H1 (cell line): ENCODE results near the gene POLE4. TPM values are rescaled to one million over a fixed set of nuclear protein-coding genes. Genes with fewer than 3 reads are reported as not detected.

Source experiments
- CTCF ChIA-PET: fragments of 300-600 bp; sonication (Branson Sonifier 250); formaldehyde crosslinking; loops from one replicate; lab custom pipeline; 2021; ENCODE audit not compliant: partially characterized antibody; lab: Charles Lee
- POLR2A ChIA-PET: fragments of 300-600 bp; sonication (Branson Sonifier 250); formaldehyde crosslinking; loops from one replicate; lab custom pipeline; 2021; ENCODE audit warnings: inconsistent platforms; ENCODE audit not compliant: partially characterized antibody; lab: Charles Lee
- DNase-seq, 2 experiments: peaks; one replicate each; pipeline versions ENCODE4 v3.0.0 to v3.0.0-alpha.2; 2010 to 2022; ENCODE audit warnings: low spot score in 2 of 2, low read depth in 1 of 2, mixed read lengths in 1 of 2
- FAIRE-seq: peaks from 2 replicates; lab custom pipeline; 2011; peaks lifted over from hg19 to GRCh38; lab: Jason Lieb, UNC
- H2AFZ ChIP-seq: 2 replicates; pipeline ENCODE4 v1.8.1; 2012; ENCODE audit warnings: low read length, inconsistent platforms
- H2AK5ac ChIP-seq: 2 replicates; pipeline ENCODE4 v1.6.1; 2013; ENCODE audit warnings: low read depth, low read length
- H2BK120ac ChIP-seq: replicated peaks from 2 replicates; pipeline ENCODE3; 2013; ENCODE audit warnings: low read depth, low read length, inconsistent platforms
- H2BK12ac ChIP-seq: 2 replicates; pipeline ENCODE4 v1.6.1; 2013; ENCODE audit warnings: low read depth, low read length
- H2BK15ac ChIP-seq: 2 replicates; pipeline ENCODE4 v1.6.1; 2013; ENCODE audit warnings: low read length
- H2BK20ac ChIP-seq: 2 replicates; pipeline ENCODE4 v1.6.1; 2013; ENCODE audit warnings: low read length
- H2BK5ac ChIP-seq: 2 replicates; pipeline ENCODE4 v1.6.1; 2013; ENCODE audit warnings: low read depth, low read length
- H3K14ac ChIP-seq: 2 replicates; pipeline ENCODE4 v1.6.1; 2013; ENCODE audit warnings: inconsistent platforms; ENCODE audit not compliant: insufficient read length
- H3K18ac ChIP-seq: 2 replicates; pipeline ENCODE4 v1.6.1; 2013; ENCODE audit warnings: low read length; ENCODE audit errors: extremely low read depth
- H3K23ac ChIP-seq: 2 replicates; pipeline ENCODE4 v1.6.1; 2013; ENCODE audit warnings: inconsistent platforms; ENCODE audit not compliant: insufficient read length
- H3K23me2 ChIP-seq: 2 replicates; pipeline ENCODE4 v1.6.1; 2013; ENCODE audit warnings: low read depth, low read length
- H3K27ac ChIP-seq: 2 replicates; pipeline ENCODE4 v1.6.1; 2011; ENCODE audit warnings: low read depth, low read length, inconsistent platforms
- H3K27me3 ChIP-seq, 4 experiments: replicated peaks in 1 of 4; 1 replicate in 1 of 4; 2 replicates in 3 of 4; pipeline versions ENCODE4 v1.6.1 to v1.8.1; 2011 to 2013; ENCODE audit warnings: low read length in 3 of 4, mild to moderate bottlenecking in 3 of 4, inconsistent platforms in 2 of 4, mixed read lengths in 2 of 4, moderate library complexity in 1 of 4; ENCODE audit not compliant: control insufficient read depth in 3 of 4, insufficient read depth in 3 of 4; ENCODE audit errors: extremely low read depth in 1 of 4
- H3K36me3 ChIP-seq, 4 experiments: 2 replicates each; pipeline versions ENCODE4 v1.6.1 to v1.8.1; 2011 to 2013; ENCODE audit warnings: mild to moderate bottlenecking in 4 of 4, low read length in 3 of 4, moderate library complexity in 2 of 4, control low read depth in 1 of 4, inconsistent platforms in 1 of 4; ENCODE audit not compliant: insufficient read depth in 4 of 4, control insufficient read depth in 2 of 4
- H3K4ac ChIP-seq: replicated peaks from 2 replicates; pipeline ENCODE3; 2013; ENCODE audit warnings: low read length, low read depth, mixed read lengths, inconsistent platforms; ENCODE audit not compliant: insufficient read length
- H3K4me1 ChIP-seq, 4 experiments: replicated peaks in 1 of 4; 1 replicate in 1 of 4; 2 replicates in 3 of 4; pipeline versions ENCODE4 v1.6.1 to v1.8.1; 2011 to 2013; ENCODE audit warnings: low read length in 3 of 4, inconsistent platforms in 2 of 4, mixed read lengths in 1 of 4; ENCODE audit not compliant: insufficient read depth in 4 of 4, control insufficient read depth in 3 of 4
- H3K4me2 ChIP-seq, 2 experiments: 2 replicates each; pipeline versions ENCODE4 v1.6.1 to v1.8.1; 2011 to 2013; ENCODE audit warnings: low read depth in 2 of 2, low read length in 2 of 2, control low read depth in 1 of 2, inconsistent platforms in 1 of 2, mild to moderate bottlenecking in 1 of 2; ENCODE audit not compliant: insufficient read depth in 1 of 2
- H3K4me3 ChIP-seq, 4 experiments: fragments of 200-600, 300-600 bp in 1 of 4; sonication (generic), shearing (Covaris generic), sonication (Bioruptor Twin) in 1 of 4; 2 replicates each; pipeline versions ENCODE4 v1.5.1 to v1.8.1; 2011 to 2016; ENCODE audit warnings: low read length in 4 of 4, low read depth in 3 of 4, control low read depth in 2 of 4, inconsistent platforms in 2 of 4, mild to moderate bottlenecking in 2 of 4, mixed read lengths in 1 of 4, moderate library complexity in 1 of 4; ENCODE audit not compliant: insufficient read depth in 2 of 4; ENCODE audit errors: extremely low read depth in 1 of 4
- H3K56ac ChIP-seq: replicated peaks from 2 replicates; pipeline ENCODE3; 2013; ENCODE audit warnings: low read depth, mild to moderate bottlenecking, mixed read lengths, low read length, inconsistent platforms; ENCODE audit not compliant: insufficient read length
- H3K79me1 ChIP-seq: 2 replicates; pipeline ENCODE4 v1.6.1; 2013; ENCODE audit warnings: low read depth, low read length, control low read depth
- H3K79me2 ChIP-seq, 2 experiments: 2 replicates each; pipeline versions ENCODE4 v1.6.1 to v1.8.1; 2012 to 2013; ENCODE audit warnings: low read length in 2 of 2, mild to moderate bottlenecking in 2 of 2, inconsistent platforms in 1 of 2; ENCODE audit not compliant: insufficient read depth in 2 of 2, control insufficient read depth in 1 of 2
- H3K9ac ChIP-seq, 4 experiments: replicated peaks in 1 of 4; 1 replicate in 1 of 4; 2 replicates in 3 of 4; pipeline versions ENCODE4 v1.6.1 to v1.8.1; 2011 to 2013; ENCODE audit warnings: low read depth in 3 of 4, low read length in 3 of 4, control low read depth in 2 of 4, mild to moderate bottlenecking in 2 of 4, moderate library complexity in 2 of 4, inconsistent platforms in 1 of 4; ENCODE audit errors: extremely low read depth in 1 of 4
- H3K9me3 ChIP-seq, 2 experiments: 2 replicates each; pipeline versions ENCODE4 v1.6.1 to v1.8.1; 2012 to 2013; ENCODE audit warnings: mild to moderate bottlenecking in 2 of 2, moderate library complexity in 2 of 2, control low read depth in 1 of 2, inconsistent platforms in 1 of 2, low read depth in 1 of 2, low read length in 1 of 2, mixed read lengths in 1 of 2; ENCODE audit not compliant: insufficient read depth in 2 of 2
- H4K20me1 ChIP-seq, 2 experiments: replicated peaks in 1 of 2; 2 replicates each; pipeline versions ENCODE3 to v1.8.1; 2011 to 2013; ENCODE audit warnings: inconsistent platforms in 2 of 2, low read length in 2 of 2, mild to moderate bottlenecking in 1 of 2; ENCODE audit not compliant: insufficient read depth in 2 of 2, control insufficient read depth in 1 of 2
- H4K5ac ChIP-seq: 2 replicates; pipeline ENCODE4 v1.6.1; 2013; ENCODE audit warnings: low read length, low read depth, mixed read lengths, inconsistent platforms; ENCODE audit not compliant: insufficient read length
- H4K8ac ChIP-seq: 2 replicates; pipeline ENCODE4 v1.8.0; 2013; ENCODE audit warnings: mild to moderate bottlenecking, moderate library complexity, low read length, inconsistent platforms; ENCODE audit not compliant: insufficient read depth; ENCODE audit errors: extremely low read depth
- H4K91ac ChIP-seq: replicated peaks from 2 replicates; pipeline ENCODE3; 2013; ENCODE audit warnings: low read length, mixed read lengths, inconsistent platforms; ENCODE audit not compliant: insufficient read length
- CTBP2 ChIP-seq: IDR thresholded peaks from 2 replicates; pipeline ENCODE4 v1.7.0; 2011; ENCODE audit warnings: borderline replicate concordance, mild to moderate bottlenecking, moderate library complexity, mixed read lengths, low read length; ENCODE audit not compliant: insufficient read depth, insufficient read length
- GABPA ChIP-seq: IDR thresholded peaks from 2 replicates; pipeline ENCODE4 v1.6.1; 2011; ENCODE audit warnings: mild to moderate bottlenecking, low read length, moderate library complexity, borderline replicate concordance; ENCODE audit not compliant: insufficient read depth
- JUN ChIP-seq: IDR thresholded peaks from 2 replicates; pipeline ENCODE4 v1.6.1; 2011; ENCODE audit warnings: low read depth, mild to moderate bottlenecking, improper control_type of control experiment, low read length
- JUND ChIP-seq: IDR thresholded peaks from 2 replicates; pipeline ENCODE4 v1.6.1; 2011; ENCODE audit warnings: mild to moderate bottlenecking, improper control_type of control experiment, low read length
- NANOG ChIP-seq: IDR thresholded peaks from 2 replicates; pipeline ENCODE4 v1.6.1; 2011; ENCODE audit warnings: low read length, low read depth, mild to moderate bottlenecking, inconsistent platforms; ENCODE audit not compliant: insufficient read depth, poor library complexity, severe bottlenecking
- NRF1 ChIP-seq: IDR thresholded peaks from 2 replicates; pipeline ENCODE4 v1.6.1; 2011; ENCODE audit warnings: mild to moderate bottlenecking, low read depth, low read length, improper control_type of control experiment
- POLR2A ChIP-seq, 2 experiments: IDR thresholded peaks; 1 replicate in 1 of 2; 2 replicates in 1 of 2; pipeline ENCODE4 v1.6.1; 2011; ENCODE audit warnings: low read depth in 2 of 2, low read length in 2 of 2, mild to moderate bottlenecking in 2 of 2; ENCODE audit errors: control extremely low read depth in 1 of 2
- RBBP5 ChIP-seq: IDR thresholded peaks from 2 replicates; pipeline ENCODE4 v1.7.1; 2012; ENCODE audit warnings: low read depth, mild to moderate bottlenecking, inconsistent platforms, low read length, moderate library complexity, borderline replicate concordance
- TEAD4 ChIP-seq: IDR thresholded peaks from 2 replicates; pipeline ENCODE4 v1.6.1; 2012; ENCODE audit warnings: low read depth, low read length, inconsistent platforms, mixed read lengths
- YY1 ChIP-seq: IDR thresholded peaks from 2 replicates; pipeline ENCODE4 v1.6.1; 2011; ENCODE audit warnings: low read depth, mild to moderate bottlenecking, low read length
- ZNF274 ChIP-seq: IDR thresholded peaks from 2 replicates; pipeline ENCODE4 v1.7.0; 2012; ENCODE audit warnings: low read length, borderline replicate concordance; ENCODE audit errors: extremely low read depth
- WGBS, 2 experiments: shearing (Covaris generic) in 1 of 2; methylation state at CpG; one replicate each; pipeline versions ENCODE4 v1.1.6 to v1.1.7; 2013 to 2015; ENCODE audit warnings: low lambda C conversion rate in 2 of 2, mixed read lengths in 2 of 2, inconsistent platforms in 1 of 2, low coverage in 1 of 2, missing lambda C conversion rate in 1 of 2; ENCODE audit not compliant: insufficient replicate concordance in 2 of 2, insufficient coverage in 1 of 2, insufficient read length in 1 of 2; ENCODE audit errors: extremely low coverage in 1 of 2, missing lambda C conversion rate in 1 of 2; 5-methylcytosine and 5-hydroxymethylcytosine counted together
- polyA plus RNA-seq, 7 experiments: library from polyadenylated mRNA; depleted of rRNA in 3 of 7; stranded (reverse) in 5 of 7; unstranded in 2 of 7; fragments of >200 nt in 5 of 7; fragments of 200-250 nt in 2 of 7; gene quantifications; 1 replicate in 5 of 7; 2 replicates in 1 of 7; 4 replicates in 1 of 7; pipeline versions ENCODE4 v1.2.1 to v1.2.3, GENCODE V29; 2011 to 2013; ENCODE audit warnings: missing spikeins in 2 of 7, mixed read lengths in 2 of 7
- total RNA-seq: library from RNA; stranded (reverse); fragmentation: NEBNext Ultra II Directional; extraction: Animal tissue kit (Norgen Biotek cat#: 25700); gene quantifications from 2 replicates; pipeline ENCODE4 v1.2.1, GENCODE V29; 2021

Gene POLE4
- total and polyA plus RNA-seq, 2 of the 8 experiments (the other 6 are each of a cell fraction or from before 2014, with no cell fraction given): 16.7 to 44.7 TPM

DNA sequence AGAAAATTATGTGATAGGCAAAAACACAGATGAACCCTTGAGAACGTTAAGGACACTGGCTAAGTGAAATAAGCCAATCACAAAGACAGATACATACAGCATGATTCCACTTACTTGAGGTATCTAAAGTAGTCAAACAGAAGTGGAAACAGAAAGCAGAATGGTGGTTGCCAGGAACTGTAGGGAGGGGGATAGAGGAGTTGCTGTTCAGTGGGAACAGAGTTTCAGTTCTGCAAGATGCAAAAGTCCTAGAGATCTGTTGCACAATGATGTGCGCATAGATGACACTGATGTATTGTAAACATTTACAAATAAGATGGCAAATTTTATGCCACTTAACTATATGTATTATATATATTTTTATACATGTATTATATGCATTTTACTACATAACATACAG is 59.7 kb downstream of the POLE4 start:
- no peak overlapping the region for H3K27ac ChIP-seq
- POLR2A ChIA-PET: no interaction called here

More for the DNA sequence above, 59.7 kb downstream of the POLE4 start:
- H3K9me3 ChIP-seq: no peaks in the 10 kb centered on the region
- no peaks in the 10 kb centered on the region; a peak in 1 of 7 replicates for H3K4me1 ChIP-seq
- H3K14ac ChIP-seq: no peak overlapping the region
- no peaks in the 10 kb centered on the region for H3K27me3 ChIP-seq
- FAIRE-seq: no peak
- no peak overlapping the region for H3K4ac ChIP-seq
- H4K20me1 ChIP-seq: no peaks in the 10 kb centered on the region
- TF ChIP-seq JUND (no peak), CTBP2 (no peak), TEAD4 (no peak), GABPA (no peak), ZNF274 (no peak), YY1 (no peak), POLR2A (IDR thresholded peaks at IDR 0.05; ENCODE audit: control extremely low read depth in 1 of 2, low read depth in 2 of 2, low read length in 2 of 2) (no peak), RBBP5 (no peak), JUN (no peak), NANOG (no peak), NRF1 (no peak)
- TF ChIP-seq, all 59 proteins: peak for 0
- Histone ChIP-seq H4K8ac (no peak overlapping the region), H2BK5ac (no peak overlapping the region), H3K56ac (no peak overlapping the region), H3K23me2 (no peaks in the 10 kb centered on the region), H3K79me1 (no peaks in the 10 kb centered on the region), H2BK12ac (no peak overlapping the region), H3K9ac (no peak overlapping the region), H2BK15ac (no peak overlapping the region), H3K23ac (no peak overlapping the region), H3K18ac (no peak overlapping the region), H2BK120ac (no peak overlapping the region), H4K5ac (no peak overlapping the region), H3K4me3 (no peak overlapping the region), H4K91ac (no peak overlapping the region), H3K79me2 (no peaks in the 10 kb centered on the region), H3K4me2 (no peak overlapping the region), H3K36me3 (no peaks in the 10 kb centered on the region), H2BK20ac (no peak overlapping the region), H2AFZ (no peak overlapping the region), H2AK5ac (no peak overlapping the region)
- CTCF ChIA-PET: interaction anchor here (3.1 kb wide), 1 partner anchor 10 kb away, joined by 11 read pairs; no protein-coding TSS in a partner anchor
- 97% methylated on average over 2 of the region's 2 CpGs; no CpG with 5 or more reads in 1 of the 2 experiments for WGBS, 2 experiments
- DNase-seq: no peak
